ENCODE measurements around the gene DPY19L2. TPM values are rescaled to one million over a fixed set of nuclear protein-coding genes. Genes with fewer than 3 reads are reported as not detected.
"Not testable (repeated sequence)": the region's sequence is repeated elsewhere in the genome, so short reads cannot be mapped to it uniquely, and the experiment has no call there.

The DPY19L2 gene
- polyA plus RNA-seq, 2 of the 4 experiments (the other 2 are of a cell fraction) = 3.7 to 5.8 TPM

DNA sequence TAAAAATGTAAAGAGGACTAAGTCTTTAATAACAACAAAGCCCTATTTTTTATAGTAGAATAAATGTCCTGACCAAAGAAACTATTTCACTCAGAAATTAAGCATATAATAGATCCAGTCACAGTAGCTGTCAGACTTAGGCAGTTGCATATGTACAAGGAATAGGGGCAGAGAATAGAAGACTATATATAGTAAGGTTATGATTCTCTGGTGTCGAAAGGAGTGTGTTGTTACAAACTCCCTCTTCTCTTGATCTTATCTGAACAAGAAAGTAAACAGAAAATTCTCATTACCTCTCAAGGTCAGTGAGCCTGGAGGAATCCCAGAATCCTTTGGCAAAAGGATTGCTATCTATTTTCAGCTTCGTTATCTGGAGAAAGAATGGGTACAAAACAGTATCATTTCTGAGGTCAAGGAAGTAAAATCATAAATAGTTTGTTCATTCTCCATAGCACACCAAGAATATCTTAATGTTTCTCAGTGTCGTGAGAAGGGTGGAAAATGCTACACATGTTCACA lies 46.9 kb upstream of the DPY19L2 start:
- POLR2A ChIA-PET; ATAC-seq; H3K9me3 ChIP-seq; DNase-seq (ENCODE audit: low read depth in 1 of 2, low spot score in 1 of 2); H3K4me2 ChIP-seq; H3K27ac ChIP-seq; H3K4me1 ChIP-seq; FAIRE-seq; CTCF ChIA-PET; H3K4me3 ChIP-seq: not testable (repeated sequence)
- 65% methylated on average over 3 of the region's 3 CpGs for WGBS (ENCODE audit: missing lambda C conversion rate)

DNA sequence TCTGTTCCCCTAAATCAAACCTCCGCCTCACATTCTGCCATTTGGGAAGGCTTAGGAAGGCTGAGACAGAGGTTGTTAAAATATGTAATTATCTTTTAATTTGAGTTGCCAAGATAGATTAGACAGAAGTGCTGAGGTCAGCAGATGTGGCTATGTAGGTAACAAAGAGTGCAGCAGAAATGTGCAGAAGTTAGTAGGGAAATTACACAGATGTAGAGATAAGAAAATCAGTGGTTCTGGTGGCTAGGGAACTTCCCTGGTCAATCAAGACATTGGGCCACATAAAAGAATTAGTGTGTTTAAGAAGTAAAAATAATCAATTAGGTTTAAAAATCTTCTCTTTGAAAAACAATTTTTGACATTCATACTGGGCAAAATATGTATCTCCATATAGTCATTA lies 46.1 kb upstream of the DPY19L2 start:
- H3K4me1 ChIP-seq; H3K4me3 ChIP-seq; DNase-seq (ENCODE audit: low read depth in 1 of 2, low spot score in 1 of 2); H3K27ac ChIP-seq; FAIRE-seq; H3K9me3 ChIP-seq; POLR2A ChIA-PET; CTCF ChIA-PET; H3K4me2 ChIP-seq; ATAC-seq: not testable (repeated sequence)
- WGBS (ENCODE audit: missing lambda C conversion rate) = 65% methylated on average over 1 of the region's 1 CpG
- TF ChIP-seq MAFK (IDR thresholded peaks at IDR 0.05; ENCODE audit: partially characterized antibody) = peak; percentile 93

DNA sequence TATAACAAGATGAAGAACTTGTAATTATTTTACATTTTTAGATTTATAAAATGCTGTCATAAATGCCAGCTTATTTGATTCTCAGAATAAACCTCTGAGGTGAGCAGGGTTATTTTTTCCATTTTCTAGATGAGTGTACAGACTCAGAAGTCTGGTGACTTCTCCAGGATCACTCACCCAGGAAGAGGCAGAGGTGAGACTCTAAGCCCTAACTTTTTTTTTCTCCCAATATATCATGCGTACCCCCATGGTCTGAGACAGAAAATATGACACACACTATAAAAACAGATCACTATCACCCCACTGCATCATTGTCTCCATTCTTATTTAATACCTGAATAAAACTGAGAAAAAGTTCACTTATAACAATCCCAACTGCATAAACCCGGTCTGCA lies 45.4 kb upstream of the DPY19L2 start:
- H3K4me3 ChIP-seq; H3K4me1 ChIP-seq; ATAC-seq; POLR2A ChIA-PET; H3K9me3 ChIP-seq; H3K27ac ChIP-seq; FAIRE-seq; H3K4me2 ChIP-seq; DNase-seq (ENCODE audit: low read depth in 1 of 2, low spot score in 1 of 2): not testable (repeated sequence)
- WGBS (ENCODE audit: missing lambda C conversion rate) = 35% methylated on average over 2 of the region's 2 CpGs
- CTCF ChIA-PET = interaction anchor here (0.6 kb wide), 1 partner anchor 831 kb away, joined by 4 read pairs; no protein-coding TSS in a partner anchor

DNA sequence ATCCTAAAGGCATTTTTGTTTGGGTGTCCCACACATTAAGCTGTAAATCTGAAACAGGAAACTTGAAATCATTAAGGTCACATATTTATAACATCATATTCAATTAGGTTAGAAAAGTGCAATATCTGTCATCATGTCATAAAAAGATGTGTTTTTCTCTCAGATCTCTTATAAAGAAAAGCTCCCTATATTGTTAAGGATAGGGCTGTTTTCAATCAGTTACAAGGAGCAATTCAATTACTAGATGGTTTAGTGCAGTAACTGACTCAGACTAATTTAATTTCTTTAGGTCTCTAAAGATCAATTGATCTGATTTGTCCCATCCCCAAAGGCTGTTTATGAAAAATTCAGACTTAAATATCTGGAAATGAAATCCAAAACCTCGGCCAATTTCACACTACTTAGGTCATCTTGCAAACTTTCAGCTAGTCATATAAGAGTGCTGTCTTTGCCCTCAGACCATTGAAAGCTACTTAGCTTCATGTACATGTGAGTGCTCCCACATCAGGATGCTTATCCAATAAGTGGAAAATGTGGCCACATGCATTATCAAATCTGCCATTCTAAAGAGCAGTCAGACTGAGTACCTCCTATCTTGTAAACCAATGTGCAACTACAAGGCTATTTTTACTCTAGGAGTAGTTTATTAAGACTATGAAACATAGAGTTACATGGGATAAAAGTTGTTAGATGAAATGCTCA lies 44.8 kb upstream of the DPY19L2 start:
- WGBS (ENCODE audit: missing lambda C conversion rate) = 43% methylated on average over 1 of the region's 1 CpG
- CTCF ChIA-PET; DNase-seq (ENCODE audit: low read depth in 1 of 2, low spot score in 1 of 2); H3K9me3 ChIP-seq; POLR2A ChIA-PET; H3K4me1 ChIP-seq; H3K27ac ChIP-seq; H3K4me3 ChIP-seq; FAIRE-seq; H3K4me2 ChIP-seq; ATAC-seq: not testable (repeated sequence)

DNA sequence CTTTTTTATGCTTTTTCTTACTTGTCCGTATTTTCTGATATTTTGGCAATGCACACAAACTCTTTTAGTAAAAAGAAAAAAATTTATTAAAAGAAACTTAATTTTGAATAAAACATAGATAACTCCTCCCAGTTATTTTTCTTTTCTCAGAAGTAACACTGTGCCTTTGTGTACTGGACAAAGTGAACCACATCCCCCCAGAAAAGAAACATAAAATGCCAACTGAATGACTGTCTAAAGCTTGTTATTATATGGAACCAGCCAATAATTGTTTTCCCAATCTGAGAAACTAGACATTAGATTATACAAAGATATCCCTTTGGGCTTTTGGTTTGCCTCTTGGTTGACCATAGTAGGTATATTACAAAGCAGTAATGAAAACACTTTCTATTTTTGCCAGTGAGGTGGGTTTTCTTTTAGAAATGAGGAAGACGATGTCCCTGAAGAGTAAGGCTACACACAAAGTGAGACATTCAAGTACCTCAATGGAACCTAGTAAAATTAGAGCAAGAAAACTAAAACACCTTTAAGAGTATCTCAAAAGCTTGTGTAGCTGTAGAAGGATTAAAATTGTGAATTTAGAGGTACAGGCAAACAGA lies 44.2 kb upstream of the DPY19L2 start:
- H3K4me3 ChIP-seq; FAIRE-seq; POLR2A ChIA-PET; ATAC-seq; H3K4me1 ChIP-seq; H3K27ac ChIP-seq; H3K4me2 ChIP-seq; CTCF ChIA-PET; DNase-seq (ENCODE audit: low read depth in 1 of 2, low spot score in 1 of 2); H3K9me3 ChIP-seq: not testable (repeated sequence)
- WGBS (ENCODE audit: missing lambda C conversion rate) = 75% methylated on average over 2 of the region's 2 CpGs

DNA sequence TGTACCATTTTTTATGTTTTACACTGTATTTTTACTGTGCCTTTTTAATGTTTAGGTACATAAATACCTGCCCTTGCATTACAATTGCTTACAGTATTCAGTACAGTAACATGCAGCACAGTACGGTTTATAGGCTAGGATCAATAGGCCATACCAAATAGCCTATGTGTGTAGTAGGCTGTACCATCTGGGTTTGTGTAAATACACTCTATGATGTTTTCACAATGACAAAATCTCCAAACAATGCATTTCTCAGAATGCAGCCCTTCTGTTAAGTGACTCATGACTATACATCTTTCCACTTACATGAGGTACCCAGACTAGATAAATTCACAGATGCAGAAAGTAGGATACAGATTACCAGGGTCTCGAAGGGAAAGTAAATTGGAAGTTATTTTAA lies 43.0 kb upstream of the DPY19L2 start:
- H3K27ac ChIP-seq; H3K4me3 ChIP-seq; H3K4me1 ChIP-seq; ATAC-seq; POLR2A ChIA-PET; CTCF ChIA-PET; H3K9me3 ChIP-seq; DNase-seq (ENCODE audit: low read depth in 1 of 2, low spot score in 1 of 2); H3K4me2 ChIP-seq; FAIRE-seq: not testable (repeated sequence)
- WGBS (ENCODE audit: missing lambda C conversion rate) = 49% methylated on average over 2 of the region's 2 CpGs

DNA sequence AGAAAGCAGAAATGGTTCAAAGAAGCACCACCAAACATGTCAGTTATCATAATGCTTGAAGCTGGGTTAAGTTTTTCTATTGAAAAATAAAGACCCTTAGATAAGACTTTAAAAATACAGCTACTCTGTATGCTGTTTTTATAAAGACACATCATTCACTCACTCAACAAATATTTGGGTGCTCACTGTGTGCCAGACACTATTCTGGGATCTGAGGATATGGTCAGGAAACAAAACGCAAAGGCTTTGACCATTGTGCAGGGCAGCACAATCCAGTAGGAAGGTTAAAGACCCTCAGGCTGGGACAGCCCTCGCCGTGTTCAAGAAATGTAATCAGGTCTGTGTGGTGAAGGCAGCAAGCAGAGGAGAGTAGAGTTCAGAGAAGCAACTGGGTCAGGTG lies 38.0 kb upstream of the DPY19L2 start:
- no peaks in the 10 kb centered on the region for H3K4me1 ChIP-seq
- POLR2A ChIA-PET = no interaction called here
- no peak overlapping the region for H3K4me2 ChIP-seq
- H3K27ac ChIP-seq = no peak overlapping the region
- CTCF ChIA-PET = no interaction called here
- FAIRE-seq (no peak), ATAC-seq (no peak), DNase-seq (ENCODE audit: low read depth in 1 of 2, low spot score in 1 of 2) (no peak)
- no peaks in the 10 kb centered on the region for H3K9me3 ChIP-seq
- WGBS (ENCODE audit: missing lambda C conversion rate) = 80% methylated on average over 3 of the region's 3 CpGs
- H3K4me3 ChIP-seq = no peak overlapping the region
- no peak for TF ChIP-seq BHLHE40 (IDR thresholded peaks at IDR 0.05; ENCODE audit: low read depth, low read length)
- no peak for TF ChIP-seq CHD2 (IDR thresholded peaks at IDR 0.05; ENCODE audit: low read length, partially characterized antibody)
- no peak for TF ChIP-seq KDM5A (IDR thresholded peaks at IDR 0.05)
- TF ChIP-seq EHF (CRISPR knock-in tag; IDR thresholded peaks at IDR 0.05) = no peak
- TF ChIP-seq, protein P1, sequence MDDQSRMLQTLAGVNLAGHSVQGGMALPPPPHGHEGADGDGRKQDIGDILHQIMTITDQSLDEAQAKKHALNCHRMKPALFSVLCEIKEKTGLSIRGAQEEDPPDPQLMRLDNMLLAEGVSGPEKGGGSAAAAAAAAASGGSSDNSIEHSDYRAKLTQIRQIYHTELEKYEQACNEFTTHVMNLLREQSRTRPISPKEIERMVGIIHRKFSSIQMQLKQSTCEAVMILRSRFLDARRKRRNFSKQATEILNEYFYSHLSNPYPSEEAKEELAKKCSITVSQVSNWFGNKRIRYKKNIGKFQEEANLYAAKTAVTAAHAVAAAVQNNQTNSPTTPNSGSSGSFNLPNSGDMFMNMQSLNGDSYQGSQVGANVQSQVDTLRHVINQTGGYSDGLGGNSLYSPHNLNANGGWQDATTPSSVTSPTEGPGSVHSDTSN (IDR thresholded peaks at IDR 0.05) = no peak
- no peak for TF ChIP-seq HOXB5 (CRISPR knock-in tag; IDR thresholded peaks at IDR 0.05)
- TF ChIP-seq, protein P2, sequence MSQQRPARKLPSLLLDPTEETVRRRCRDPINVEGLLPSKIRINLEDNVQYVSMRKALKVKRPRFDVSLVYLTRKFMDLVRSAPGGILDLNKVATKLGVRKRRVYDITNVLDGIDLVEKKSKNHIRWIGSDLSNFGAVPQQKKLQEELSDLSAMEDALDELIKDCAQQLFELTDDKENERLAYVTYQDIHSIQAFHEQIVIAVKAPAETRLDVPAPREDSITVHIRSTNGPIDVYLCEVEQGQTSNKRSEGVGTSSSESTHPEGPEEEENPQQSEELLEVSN (IDR thresholded peaks at IDR 0.05; ENCODE audit: borderline replicate concordance, low read depth) = no peak
- no peak for TF ChIP-seq MYC (IDR thresholded peaks at IDR 0.05; ENCODE audit: borderline replicate concordance, low read length)
- no peak for TF ChIP-seq RARB (CRISPR knock-in tag; IDR thresholded peaks at IDR 0.05)
- TF ChIP-seq NFE2L2 (conservative IDR thresholded peaks at IDR 0.05; ENCODE audit: low read length) = no peak
- TF ChIP-seq HDAC2 (IDR thresholded peaks at IDR 0.05) = no peak
- no peak for TF ChIP-seq ZSCAN20 (CRISPR knock-in tag; IDR thresholded peaks at IDR 0.05)
- TF ChIP-seq, protein P3, sequence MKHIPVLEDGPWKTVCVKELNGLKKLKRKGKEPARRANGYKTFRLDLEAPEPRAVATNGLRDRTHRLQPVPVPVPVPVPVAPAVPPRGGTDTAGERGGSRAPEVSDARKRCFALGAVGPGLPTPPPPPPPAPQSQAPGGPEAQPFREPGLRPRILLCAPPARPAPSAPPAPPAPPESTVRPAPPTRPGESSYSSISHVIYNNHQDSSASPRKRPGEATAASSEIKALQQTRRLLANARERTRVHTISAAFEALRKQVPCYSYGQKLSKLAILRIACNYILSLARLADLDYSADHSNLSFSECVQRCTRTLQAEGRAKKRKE (CRISPR knock-in tag; IDR thresholded peaks at IDR 0.05; ENCODE audit: low read depth) = no peak
- no peak for TF ChIP-seq ZC3H11A (IDR thresholded peaks at IDR 0.05)
- TF ChIP-seq, protein P4, sequence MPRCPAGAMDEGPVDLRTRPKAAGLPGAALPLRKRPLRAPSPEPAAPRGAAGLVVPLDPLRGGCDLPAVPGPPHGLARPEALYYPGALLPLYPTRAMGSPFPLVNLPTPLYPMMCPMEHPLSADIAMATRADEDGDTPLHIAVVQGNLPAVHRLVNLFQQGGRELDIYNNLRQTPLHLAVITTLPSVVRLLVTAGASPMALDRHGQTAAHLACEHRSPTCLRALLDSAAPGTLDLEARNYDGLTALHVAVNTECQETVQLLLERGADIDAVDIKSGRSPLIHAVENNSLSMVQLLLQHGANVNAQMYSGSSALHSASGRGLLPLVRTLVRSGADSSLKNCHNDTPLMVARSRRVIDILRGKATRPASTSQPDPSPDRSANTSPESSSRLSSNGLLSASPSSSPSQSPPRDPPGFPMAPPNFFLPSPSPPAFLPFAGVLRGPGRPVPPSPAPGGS (IDR thresholded peaks at IDR 0.05) = no peak

Data from A549 (cell line).